Suprapubic skin (tissue), 4 donors: ENCODE measurements around the gene TCF7. TPM values are rescaled to one million over a fixed set of nuclear protein-coding genes. Genes with fewer than 3 reads are reported as not detected.

Experiments used
- DNase-seq, 2 donors: peaks; one replicate each; pipeline ENCODE4 v3.0.0-alpha.2; 2019; ENCODE audit warnings: low spot score in 2 of 2
- H3K27ac ChIP-seq: fragments of 200-600 bp; sonication (generic); one replicate; pipeline ENCODE4 v1.5.1; 2019
- H3K27me3 ChIP-seq: fragments of 200-600 bp; sonication (generic); one replicate; pipeline ENCODE4 v1.5.1; 2019
- H3K36me3 ChIP-seq: fragments of 200-600 bp; sonication (generic); one replicate; pipeline ENCODE4 v1.5.1; 2019
- H3K4me1 ChIP-seq: fragments of 200-600 bp; sonication (generic); one replicate; pipeline ENCODE4 v1.5.1; 2019
- H3K4me3 ChIP-seq: fragments of 200-600 bp; sonication (generic); one replicate; pipeline ENCODE4 v1.5.1; 2019; ENCODE audit warnings: mild to moderate bottlenecking
- H3K9me3 ChIP-seq: fragments of 200-600 bp; sonication (generic); one replicate; pipeline ENCODE4 v1.5.1; 2019
- EP300 ChIP-seq: sonication (generic); formaldehyde crosslinking; IDR thresholded peaks from one replicate; pipeline ENCODE4 v1.6.1; 2017; ENCODE audit warnings: antibody characterized with exemption
- POLR2A ChIP-seq, 2 donors: fragments of 450-650 bp; IDR thresholded peaks; one replicate each; pipeline ENCODE4 v1.6.1; 2017; ENCODE audit warnings: antibody characterized with exemption in 2 of 2, mild to moderate bottlenecking in 2 of 2, moderate library complexity in 2 of 2
- POLR2AphosphoS5 ChIP-seq, 3 donors: sonication (generic); formaldehyde crosslinking; IDR thresholded peaks; one replicate each; pipeline ENCODE4 v1.6.1; 2017; ENCODE audit warnings: antibody characterized with exemption in 3 of 3
- WGBS: methylation state at CpG from one replicate; pipeline ENCODE4 v1.1.5; 2018; 5-methylcytosine and 5-hydroxymethylcytosine counted together
- total RNA-seq, 4 donors: library from RNA; depleted of rRNA; stranded (reverse); fragments of >200 nt; gene quantifications; one replicate each; pipeline ENCODE4 v1.1.0, GENCODE V29; 2016
- TF ChIP-seq, protein P1 (sequence below), 2 donors: fragments of 200-600 bp in 1 of 2; fragments of 450-650 bp in 1 of 2; sonication (generic) in 1 of 2; IDR thresholded peaks; one replicate each; pipeline ENCODE4 v1.5.1; 2016 to 2019; ENCODE audit warnings: antibody characterized with exemption in 2 of 2, mild to moderate bottlenecking in 1 of 2, moderate library complexity in 1 of 2

The TCF7 gene
- total RNA-seq, 4 donors from 2014 or later, result 2.9 to 7.2 (median 4.9) TPM

GRCh38 chr5:134106991-134107701 lies 7.3 kb upstream of the TCF7 start:
- peaks cover 10% of the 10 kb centered on the region for H3K4me1 ChIP-seq
- H3K36me3 ChIP-seq, result no peaks in the 10 kb centered on the region
- no peak for DNase-seq
- no peak overlapping the region for H3K4me3 ChIP-seq
- whole genome bisulfite sequencing, result 87% methylated on average over 9 of the region's 10 CpGs
- no peaks in the 10 kb centered on the region for H3K27me3 ChIP-seq
- no peaks in the 10 kb centered on the region for H3K9me3 ChIP-seq
- TF ChIP-seq POLR2AphosphoS5 (IDR thresholded peaks at IDR 0.05) (no peak), POLR2A (IDR thresholded peaks at IDR 0.05) (no peak), EP300 (no peak)
- TF ChIP-seq, protein P1, sequence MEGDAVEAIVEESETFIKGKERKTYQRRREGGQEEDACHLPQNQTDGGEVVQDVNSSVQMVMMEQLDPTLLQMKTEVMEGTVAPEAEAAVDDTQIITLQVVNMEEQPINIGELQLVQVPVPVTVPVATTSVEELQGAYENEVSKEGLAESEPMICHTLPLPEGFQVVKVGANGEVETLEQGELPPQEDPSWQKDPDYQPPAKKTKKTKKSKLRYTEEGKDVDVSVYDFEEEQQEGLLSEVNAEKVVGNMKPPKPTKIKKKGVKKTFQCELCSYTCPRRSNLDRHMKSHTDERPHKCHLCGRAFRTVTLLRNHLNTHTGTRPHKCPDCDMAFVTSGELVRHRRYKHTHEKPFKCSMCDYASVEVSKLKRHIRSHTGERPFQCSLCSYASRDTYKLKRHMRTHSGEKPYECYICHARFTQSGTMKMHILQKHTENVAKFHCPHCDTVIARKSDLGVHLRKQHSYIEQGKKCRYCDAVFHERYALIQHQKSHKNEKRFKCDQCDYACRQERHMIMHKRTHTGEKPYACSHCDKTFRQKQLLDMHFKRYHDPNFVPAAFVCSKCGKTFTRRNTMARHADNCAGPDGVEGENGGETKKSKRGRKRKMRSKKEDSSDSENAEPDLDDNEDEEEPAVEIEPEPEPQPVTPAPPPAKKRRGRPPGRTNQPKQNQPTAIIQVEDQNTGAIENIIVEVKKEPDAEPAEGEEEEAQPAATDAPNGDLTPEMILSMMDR (IDR thresholded peaks at IDR 0.05), result no peak
- H3K27ac ChIP-seq, result no peak overlapping the region

GRCh38 chr5:134107779-134108178 lies 6.7 kb upstream of the TCF7 start:
- Histone ChIP-seq H3K36me3 (no peaks in the 10 kb centered on the region), H3K27me3 (no peaks in the 10 kb centered on the region), H3K4me1 (peaks cover 10% of the 10 kb centered on the region), H3K4me3 (no peak overlapping the region), H3K9me3 (no peaks in the 10 kb centered on the region), H3K27ac (no peak overlapping the region)
- TF ChIP-seq, protein P1 (IDR thresholded peaks at IDR 0.05), result no peak
- TF ChIP-seq POLR2A (IDR thresholded peaks at IDR 0.05) (no peak), EP300 (no peak), POLR2AphosphoS5 (IDR thresholded peaks at IDR 0.05) (no peak)
- WGBS, result 97% methylated on average over 3 of the region's 3 CpGs
- no peak for DNase-seq

- H3K36me3 ChIP-seq, result no peaks in the 10 kb centered on the region
- H3K9me3 ChIP-seq, result no peaks in the 10 kb centered on the region
- H3K4me1 ChIP-seq, result peaks cover 27% of the 10 kb centered on the region
- no peak for TF ChIP-seq POLR2AphosphoS5 (IDR thresholded peaks at IDR 0.05)
- TF ChIP-seq, protein P1 (IDR thresholded peaks at IDR 0.05), result no peak
- no peak for TF ChIP-seq EP300
- no peak for TF ChIP-seq POLR2A (IDR thresholded peaks at IDR 0.05)
- no peak for DNase-seq
- H3K27ac ChIP-seq, result no peak overlapping the region
- H3K4me3 ChIP-seq, result no peak overlapping the region
- H3K27me3 ChIP-seq, result no peaks in the 10 kb centered on the region
- 44% methylated on average over 4 of the region's 10 CpGs for WGBS
These were observed 4.1 kb upstream of the TCF7 start for GRCh38 chr5:134110382-134110781.

DNA sequence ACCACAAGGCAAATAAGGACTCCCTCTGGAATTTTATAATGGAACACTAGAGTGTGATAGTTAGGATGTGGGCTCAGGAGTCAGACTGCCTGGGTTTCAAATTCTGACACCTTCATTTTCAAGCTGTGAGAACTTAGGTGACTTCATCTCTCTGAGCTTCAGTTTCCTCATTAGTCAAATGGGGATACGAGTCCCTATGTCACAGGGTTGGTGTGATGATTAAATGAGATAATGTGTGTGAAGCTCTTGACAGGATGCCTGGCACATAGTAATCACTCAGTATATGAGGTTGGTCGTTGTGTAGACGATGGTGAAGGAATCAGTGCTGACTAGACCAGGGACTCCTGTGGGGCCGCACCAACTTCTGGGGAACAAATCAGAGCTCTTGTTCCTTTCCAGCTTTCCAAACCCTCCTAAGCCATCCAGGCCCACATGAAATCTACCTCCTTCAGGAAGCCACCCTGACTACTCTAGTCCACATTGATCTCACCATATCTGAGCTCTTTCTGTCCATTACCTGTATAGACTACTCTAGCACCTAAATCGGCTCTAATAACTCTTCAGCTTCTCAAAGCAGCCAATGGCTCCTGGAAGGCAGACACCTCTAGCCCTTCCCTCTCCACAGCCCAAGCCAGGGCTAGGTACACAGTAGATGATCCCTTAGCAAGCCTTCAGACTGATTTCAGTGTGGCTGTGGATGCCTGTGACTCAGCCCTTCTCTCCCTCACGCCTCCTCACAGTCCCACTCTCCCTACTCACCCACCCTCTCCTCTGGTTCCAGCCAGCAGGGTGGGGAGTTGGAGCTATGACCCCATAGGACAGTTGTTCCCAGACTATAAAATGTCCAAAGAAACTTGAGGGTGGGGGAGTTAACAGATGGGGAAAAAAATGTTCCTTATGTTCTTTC lies 2.5 kb upstream of the TCF7 start:
- 87% methylated on average over 6 of the region's 6 CpGs for WGBS
- no peak overlapping the region for H3K27ac ChIP-seq

More for the DNA sequence above, 2.5 kb upstream of the TCF7 start:
- H3K9me3 ChIP-seq, result no peaks in the 10 kb centered on the region
- peaks cover 32% of the 10 kb centered on the region for H3K4me1 ChIP-seq
- no peaks in the 10 kb centered on the region for H3K27me3 ChIP-seq
- H3K36me3 ChIP-seq, result no peaks in the 10 kb centered on the region
- no peak overlapping the region for H3K4me3 ChIP-seq
- DNase-seq, result no peak
- TF ChIP-seq, protein P1 (IDR thresholded peaks at IDR 0.05), result no peak
- no peak for TF ChIP-seq POLR2A (IDR thresholded peaks at IDR 0.05)
- no peak for TF ChIP-seq EP300
- TF ChIP-seq POLR2AphosphoS5 (IDR thresholded peaks at IDR 0.05), result no peak
